Pancreas (tissue), 10 donors: ENCODE measurements around the gene DCST1. TPM values are rescaled to one million over a fixed set of nuclear protein-coding genes. Genes with fewer than 3 reads are reported as not detected.

Source experiments
- ATAC-seq, 4 donors: fragments of 200-7000 bp; cut with Tn5 transposase; one replicate each; pipeline versions ENCODE4 v1.8.0 to v1.9.1; 2020; ENCODE audit warnings: mild to moderate bottlenecking in 4 of 4, moderate library complexity in 4 of 4
- DNase-seq, 6 donors: peaks; one replicate each; pipeline ENCODE4 v3.0.0-alpha.2; 2020
- FAIRE-seq: peaks from 2 replicates; lab custom pipeline; 2012; peaks lifted over from hg19 to GRCh38; lab: Jason Lieb, UNC
- H3K27ac ChIP-seq, 4 donors: fragments of 200-600 bp; sonication (generic); 1 replicate in 3 of 4; 2 replicates in 1 of 4; pipeline versions ENCODE4 v1.5.0 to v1.8.0; 2020
- H3K27me3 ChIP-seq, 4 donors: fragments of 200-600 bp; one replicate each; pipeline ENCODE4 v1.8.0; 2021
- H3K36me3 ChIP-seq, 3 donors: fragments of 200-600 bp; sonication (generic) in 1 of 3; one replicate each; pipeline versions ENCODE4 v1.5.0 to v1.8.0; 2020 to 2021
- H3K4me1 ChIP-seq, 3 donors: fragments of 200-600 bp; one replicate each; pipeline ENCODE4 v1.8.0; 2021
- H3K4me3 ChIP-seq, 4 donors: fragments of 200-600 bp; sonication (generic) in 2 of 4; one replicate each; pipeline versions ENCODE4 v1.5.0 to v1.8.0; 2020 to 2021
- H3K9me3 ChIP-seq, 4 donors: fragments of 200-600 bp; one replicate each; pipeline ENCODE4 v1.8.0; 2021
- WGBS, 2 donors: extraction: QIAGEN DNeasy Blood & Tissue Kit; methylation state at CpG; one replicate each; pipeline ENCODE4 v1.1.7; 2013; 5-methylcytosine and 5-hydroxymethylcytosine counted together
- intact Hi-C, 3 donors: fragments of 100-400 bp; cut with DNase I; formaldehyde crosslinking; loops; one replicate each; pipeline versions ENCODE4 v1.11.1 to v1.14.2; 2022
- polyA plus RNA-seq, 2 donors: library from polyadenylated mRNA; stranded (reverse); fragments of 200-250 nt; gene quantifications; one replicate each; pipeline ENCODE4 v1.2.3, GENCODE V29; 2013
- total RNA-seq, 6 donors: library from RNA; stranded (reverse); fragmentation: NEBNext Ultra II Directional in 4 of 6; extraction: Animal tissue kit (Norgen Biotek cat#: 25700) in 4 of 6; gene quantifications; one replicate each; pipeline versions ENCODE4 v1.2.1 to v1.2.4, GENCODE V29; 2021 to 2023
- TF ChIP-seq, protein P1 (sequence below), 4 donors: fragments of 200-600 bp; sonication (generic) in 3 of 4; IDR thresholded peaks; one replicate each; pipeline versions ENCODE4 v1.5.0 to v1.8.0; 2021; ENCODE audit warnings: antibody characterized with exemption in 4 of 4
- donor health status: healthy with polysubstance abuse.
- donor health status: DM: no; HTN: no; CAD: no; lungs with moderate emphysema.
- donor health status: DM: no; HTN: no; CAD: no.
- donor health status: control.
- donor health status: control.
- donor health status: Bipolar disorder and iron deficiency.
- donor health status: DM: yes; HTN: yes; CAD: no.
- donor health status: DM: no; HTN: no; CAD: no.
- donor health status: DM: no; HTN: no; CAD: no.
- donor health status: DM: yes; HTN: yes; CAD: no.

Gene DCST1
- total and polyA plus RNA-seq, 8 donors: 0.14 TPM; not detected in 7

DNA sequence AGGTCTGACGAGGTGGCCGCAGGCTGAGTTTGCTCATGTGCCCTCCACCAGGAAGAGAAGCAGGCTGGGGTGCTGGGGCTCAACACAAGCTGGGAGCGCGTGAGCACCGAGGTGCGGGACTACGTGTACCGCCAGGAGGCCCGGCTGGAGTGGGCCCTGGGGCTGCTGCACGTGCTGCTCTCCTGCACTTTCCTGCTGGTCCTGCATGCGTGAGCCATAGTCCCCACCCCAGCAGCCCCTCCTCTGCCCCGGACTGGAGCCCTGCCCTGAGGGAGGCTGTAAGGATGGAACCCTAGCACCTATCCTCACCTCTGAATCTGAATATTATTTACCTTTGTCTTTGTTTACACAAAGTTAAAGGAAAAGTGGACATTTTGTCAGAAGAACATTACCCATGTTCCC, 9.7 kb downstream of the DCST1 start:
- peak in 1 of 6 donors; percentile 72 for DNase-seq
- Histone ChIP-seq H3K4me1 (peaks cover 0 to 7% (median 0%) of the 10 kb centered on the region in 3 donors), H3K9me3 (no peaks in the 10 kb centered on the region), H3K4me3 (no peak overlapping the region), H3K36me3 (no peaks in the 10 kb centered on the region), H3K27me3 (no peaks in the 10 kb centered on the region), H3K27ac (no peak overlapping the region)
- ATAC-seq: no peak
- intact Hi-C loops: loop anchor here in 1 of 3 donors (5.0 kb wide), 1 partner anchor 39 kb away; no protein-coding TSS in a partner anchor
- FAIRE-seq: no peak
- TF ChIP-seq, protein P1, sequence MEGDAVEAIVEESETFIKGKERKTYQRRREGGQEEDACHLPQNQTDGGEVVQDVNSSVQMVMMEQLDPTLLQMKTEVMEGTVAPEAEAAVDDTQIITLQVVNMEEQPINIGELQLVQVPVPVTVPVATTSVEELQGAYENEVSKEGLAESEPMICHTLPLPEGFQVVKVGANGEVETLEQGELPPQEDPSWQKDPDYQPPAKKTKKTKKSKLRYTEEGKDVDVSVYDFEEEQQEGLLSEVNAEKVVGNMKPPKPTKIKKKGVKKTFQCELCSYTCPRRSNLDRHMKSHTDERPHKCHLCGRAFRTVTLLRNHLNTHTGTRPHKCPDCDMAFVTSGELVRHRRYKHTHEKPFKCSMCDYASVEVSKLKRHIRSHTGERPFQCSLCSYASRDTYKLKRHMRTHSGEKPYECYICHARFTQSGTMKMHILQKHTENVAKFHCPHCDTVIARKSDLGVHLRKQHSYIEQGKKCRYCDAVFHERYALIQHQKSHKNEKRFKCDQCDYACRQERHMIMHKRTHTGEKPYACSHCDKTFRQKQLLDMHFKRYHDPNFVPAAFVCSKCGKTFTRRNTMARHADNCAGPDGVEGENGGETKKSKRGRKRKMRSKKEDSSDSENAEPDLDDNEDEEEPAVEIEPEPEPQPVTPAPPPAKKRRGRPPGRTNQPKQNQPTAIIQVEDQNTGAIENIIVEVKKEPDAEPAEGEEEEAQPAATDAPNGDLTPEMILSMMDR (IDR thresholded peaks at IDR 0.05): no peak
- 61 to 70% methylated on average over 11 to 12 of the region's 12 CpGs for WGBS, 2 donors

DNA sequence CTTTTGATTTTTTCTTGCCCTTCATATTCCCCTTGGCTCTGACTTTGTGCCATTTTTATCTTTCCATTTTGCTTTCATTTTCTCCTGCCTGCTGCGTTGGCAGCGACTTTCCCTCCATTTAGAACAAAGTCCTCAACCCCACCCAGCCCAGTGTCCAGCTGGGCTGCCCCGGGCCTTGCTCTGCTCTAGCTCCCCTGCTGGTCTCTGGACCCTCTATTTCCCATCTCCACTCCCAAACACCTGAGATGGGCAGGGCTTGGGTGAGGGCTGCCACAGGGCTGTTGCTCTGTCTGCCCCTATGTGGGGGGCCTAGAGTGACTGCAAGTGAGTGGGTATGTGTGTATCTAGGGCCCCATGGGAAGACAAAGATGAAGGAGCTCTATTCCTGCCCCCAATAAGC, 10.2 kb downstream of the DCST1 start:
- Histone ChIP-seq H3K27me3 (no peaks in the 10 kb centered on the region), H3K4me3 (no peak overlapping the region), H3K4me1 (peaks cover 0 to 7% (median 0%) of the 10 kb centered on the region in 3 donors), H3K36me3 (no peaks in the 10 kb centered on the region), H3K27ac (no peak overlapping the region), H3K9me3 (no peaks in the 10 kb centered on the region)
- 66 to 75% methylated on average over 3 of the region's 3 CpGs for WGBS, 2 donors
- no peak for ATAC-seq
- TF ChIP-seq, protein P1 (IDR thresholded peaks at IDR 0.05): no peak
- intact Hi-C loops: loop anchor here in 1 of 3 donors (5.0 kb wide), 1 partner anchor 39 kb away; no protein-coding TSS in a partner anchor
- peak in 1 of 6 donors; percentile 26 for DNase-seq
- FAIRE-seq: no peak

DNA sequence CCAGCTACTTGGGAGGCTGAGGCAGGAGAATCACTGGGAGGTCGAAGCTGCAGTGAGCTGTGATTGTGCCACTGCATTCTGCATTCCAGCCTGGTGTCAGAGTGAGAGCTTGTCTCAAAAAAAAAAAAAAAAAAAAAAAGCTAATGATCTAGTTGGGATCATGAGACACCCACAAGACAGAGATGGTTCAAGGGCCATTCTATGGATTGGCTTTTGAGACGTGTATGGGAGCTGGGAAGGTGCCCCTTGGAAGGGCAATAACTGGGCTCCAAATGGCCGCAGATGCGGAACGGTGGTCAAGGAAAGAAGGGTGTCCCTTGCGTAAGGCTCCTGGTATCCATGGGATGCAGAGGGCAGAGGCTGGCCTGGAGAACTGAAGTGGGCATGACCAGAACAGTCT, 10.7 kb downstream of the DCST1 start:
- no peak for FAIRE-seq
- no peaks in the 10 kb centered on the region for H3K9me3 ChIP-seq
- intact Hi-C loops: loop anchor here in 1 of 3 donors (5.0 kb wide), 1 partner anchor 38 kb away; no protein-coding TSS in a partner anchor
- H3K27me3 ChIP-seq: no peaks in the 10 kb centered on the region
- WGBS, 2 donors: 79 to 91% methylated on average over 6 of the region's 6 CpGs
- peaks cover 0 to 7% (median 0%) of the 10 kb centered on the region in 3 donors for H3K4me1 ChIP-seq
- H3K4me3 ChIP-seq: no peak overlapping the region
- no peak for ATAC-seq
- peak overlapping the region in 2 of 4 donors; percentile 24 to 70 for H3K27ac ChIP-seq
- no peaks in the 10 kb centered on the region for H3K36me3 ChIP-seq
- TF ChIP-seq, protein P1 (IDR thresholded peaks at IDR 0.05): no peak
- DNase-seq: no peak

DNA sequence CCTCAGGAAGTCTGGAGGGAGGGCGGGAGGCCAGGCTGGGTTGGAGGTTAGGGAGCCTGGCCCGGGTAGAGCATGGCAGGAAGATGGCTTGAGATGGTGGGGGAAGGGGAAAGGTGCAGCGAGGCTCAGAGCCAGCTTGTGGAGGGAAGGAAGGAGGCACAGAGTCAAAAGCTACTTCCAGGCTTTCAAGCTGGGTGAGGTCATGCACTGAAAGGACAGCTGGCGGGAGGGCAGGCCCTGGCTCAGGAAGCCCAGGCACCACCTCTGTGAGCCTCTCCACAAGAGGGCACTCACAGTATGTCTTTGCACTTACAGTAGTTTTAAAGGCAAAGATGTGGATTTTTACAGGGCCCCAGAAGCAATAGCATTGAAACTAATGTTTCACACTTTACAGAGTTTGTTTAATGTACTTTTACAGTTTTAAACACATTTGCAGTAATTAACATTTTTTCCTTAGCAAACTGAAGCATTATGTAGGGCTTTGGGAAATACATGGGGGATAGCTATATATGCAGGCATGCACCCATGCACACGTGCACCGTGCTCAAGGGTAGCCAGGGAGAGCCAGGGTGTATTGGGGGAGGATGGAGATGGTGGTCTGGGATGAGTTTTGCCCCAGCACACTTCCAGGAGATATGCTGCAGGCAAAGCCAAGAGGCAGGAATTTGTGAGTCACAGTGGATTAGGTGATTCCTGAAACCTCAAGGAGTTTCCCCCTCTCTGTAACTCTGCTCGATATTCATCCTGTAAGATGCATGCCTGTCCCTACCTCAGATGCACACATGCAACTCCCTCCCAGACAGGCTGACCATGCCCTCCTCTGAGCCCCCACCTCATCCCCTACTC, 11.4 kb downstream of the DCST1 start:
- intact Hi-C loops: loop anchor here in 1 of 3 donors (5.0 kb wide), 1 partner anchor 37 kb away; no protein-coding TSS in a partner anchor
- no peaks in the 10 kb centered on the region for H3K36me3 ChIP-seq
- H3K4me1 ChIP-seq: peaks cover 0 to 12% (median 4%) of the 10 kb centered on the region in 3 donors
- H3K27me3 ChIP-seq: no peaks in the 10 kb centered on the region
- no peaks in the 10 kb centered on the region for H3K9me3 ChIP-seq
- no peak for FAIRE-seq
- TF ChIP-seq, protein P1 (IDR thresholded peaks at IDR 0.05): peak; percentile 59 to 79 (median 66)
- no peak overlapping the region for H3K4me3 ChIP-seq
- WGBS, 2 donors: 41 to 48% methylated on average over 7 of the region's 7 CpGs
- peak; percentile 77 to 94 (median 90) for DNase-seq
- peak overlapping the region in 2 of 4 donors; percentile 24 to 70 for H3K27ac ChIP-seq
- ATAC-seq: peak; percentile 97 to 99 (median 98)
